Measurements from ENCODE around the gene ZAP70.

ZAP70 gene

DNA sequence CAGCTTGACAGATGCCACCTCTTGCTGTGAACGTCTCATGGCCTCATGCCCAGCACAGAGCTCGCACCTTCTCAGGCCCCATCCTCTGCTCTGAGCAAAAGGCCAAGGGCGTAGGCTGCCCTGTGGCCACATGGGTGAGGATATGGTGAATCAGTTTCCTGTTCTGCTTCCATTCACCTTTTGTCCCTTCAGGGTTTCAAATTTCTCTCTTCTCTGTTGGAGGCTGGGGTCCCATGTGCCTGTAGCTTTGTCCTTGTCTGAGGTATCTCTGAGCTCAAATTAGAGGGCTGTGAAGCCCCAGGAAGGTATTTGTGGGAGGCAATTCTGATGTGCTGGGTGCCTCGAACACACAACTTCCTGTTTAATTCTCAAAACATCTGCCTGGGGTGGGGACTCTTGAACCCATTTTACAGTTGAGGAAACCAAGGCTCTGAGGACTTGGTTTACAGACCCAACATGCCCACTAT lies 29.0 kb downstream of the ZAP70 start:
- no peak overlapping the region for H3K4me2 ChIP-seq (ENCODE audit: low read length)

DNA sequence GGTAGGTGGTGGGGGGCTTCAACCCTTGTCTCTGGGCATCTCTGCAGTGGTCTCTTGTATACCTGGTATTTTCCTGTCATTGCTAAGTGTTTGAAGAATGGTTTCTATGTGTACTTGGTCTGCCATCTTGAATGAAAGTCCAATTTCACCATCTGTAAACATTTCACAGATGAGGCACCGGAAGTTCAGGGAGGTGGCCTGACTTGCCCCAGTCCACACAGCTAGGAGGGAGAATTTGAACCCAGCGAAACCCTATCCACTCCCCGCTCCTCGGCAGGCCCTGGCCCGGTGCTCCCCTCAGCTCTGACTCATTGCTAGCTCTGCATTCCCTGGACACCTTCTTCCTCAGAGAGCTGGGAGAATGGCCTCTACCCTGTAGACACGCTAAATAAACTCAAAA lies 30.5 kb downstream of the ZAP70 start:
- Histone ChIP-seq H3F3A (ENCODE audit: control insufficient read depth, insufficient read depth) (no peaks in the 10 kb centered on the region; the same call in 1 of the 2 replicates), H3K36me3 (ENCODE audit: control insufficient read depth, low read length) (no peaks in the 10 kb centered on the region), H3K79me2 (ENCODE audit: control insufficient read depth, low read length) (no peaks in the 10 kb centered on the region), H3K27me3 (ENCODE audit: control insufficient read depth, low read length) (no peaks in the 10 kb centered on the region), H3K9me3 (ENCODE audit: control insufficient read depth, insufficient read depth, low read length) (no peaks in the 10 kb centered on the region), H4K20me1 (ENCODE audit: control insufficient read depth, insufficient read depth, low read depth, low read length) (no peaks in the 10 kb centered on the region), H3K4me3 (ENCODE audit: low read length) (no peak overlapping the region), H3K27ac (ENCODE audit: low read depth, low read length) (no peak overlapping the region), H3K4me2 (ENCODE audit: low read length) (no peak overlapping the region), H3K9me2 (replicated peaks; ENCODE audit: control insufficient read depth, low read length) (no peaks in the 10 kb centered on the region), H3K4me1 (ENCODE audit: control insufficient read depth, low read length) (peaks cover 27% of the 10 kb centered on the region)
- TF ChIP-seq, protein P1, sequence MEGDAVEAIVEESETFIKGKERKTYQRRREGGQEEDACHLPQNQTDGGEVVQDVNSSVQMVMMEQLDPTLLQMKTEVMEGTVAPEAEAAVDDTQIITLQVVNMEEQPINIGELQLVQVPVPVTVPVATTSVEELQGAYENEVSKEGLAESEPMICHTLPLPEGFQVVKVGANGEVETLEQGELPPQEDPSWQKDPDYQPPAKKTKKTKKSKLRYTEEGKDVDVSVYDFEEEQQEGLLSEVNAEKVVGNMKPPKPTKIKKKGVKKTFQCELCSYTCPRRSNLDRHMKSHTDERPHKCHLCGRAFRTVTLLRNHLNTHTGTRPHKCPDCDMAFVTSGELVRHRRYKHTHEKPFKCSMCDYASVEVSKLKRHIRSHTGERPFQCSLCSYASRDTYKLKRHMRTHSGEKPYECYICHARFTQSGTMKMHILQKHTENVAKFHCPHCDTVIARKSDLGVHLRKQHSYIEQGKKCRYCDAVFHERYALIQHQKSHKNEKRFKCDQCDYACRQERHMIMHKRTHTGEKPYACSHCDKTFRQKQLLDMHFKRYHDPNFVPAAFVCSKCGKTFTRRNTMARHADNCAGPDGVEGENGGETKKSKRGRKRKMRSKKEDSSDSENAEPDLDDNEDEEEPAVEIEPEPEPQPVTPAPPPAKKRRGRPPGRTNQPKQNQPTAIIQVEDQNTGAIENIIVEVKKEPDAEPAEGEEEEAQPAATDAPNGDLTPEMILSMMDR (IDR thresholded peaks at IDR 0.05; ENCODE audit: low read depth, low read length, poor library complexity, severe bottlenecking), result no peak
- TF ChIP-seq EZH2phosphoT487 (IDR thresholded peaks at IDR 0.05; ENCODE audit: borderline replicate concordance, low read length), result no peak

More for the DNA sequence above, 29.0 kb downstream of the ZAP70 start:
- Histone ChIP-seq H3K9me3 (ENCODE audit: control insufficient read depth, insufficient read depth, low read length) (no peaks in the 10 kb centered on the region), H3K4me3 (ENCODE audit: low read length) (no peak overlapping the region), H3K79me2 (ENCODE audit: control insufficient read depth, low read length) (no peaks in the 10 kb centered on the region), H3K9me2 (replicated peaks; ENCODE audit: control insufficient read depth, low read length) (no peaks in the 10 kb centered on the region), H3K4me1 (ENCODE audit: control insufficient read depth, low read length) (peaks cover 14% of the 10 kb centered on the region), H4K20me1 (ENCODE audit: control insufficient read depth, insufficient read depth, low read depth, low read length) (no peaks in the 10 kb centered on the region), H3F3A (ENCODE audit: control insufficient read depth, insufficient read depth) (no peaks in the 10 kb centered on the region), H3K27ac (ENCODE audit: low read depth, low read length) (no peak overlapping the region), H3K27me3 (ENCODE audit: control insufficient read depth, low read length) (no peaks in the 10 kb centered on the region), H3K36me3 (ENCODE audit: control insufficient read depth, low read length) (no peaks in the 10 kb centered on the region)
- TF ChIP-seq, protein P1 (IDR thresholded peaks at IDR 0.05; ENCODE audit: low read depth, low read length, poor library complexity, severe bottlenecking), result no peak
- TF ChIP-seq EZH2phosphoT487 (IDR thresholded peaks at IDR 0.05; ENCODE audit: borderline replicate concordance, low read length), result no peak

DNA sequence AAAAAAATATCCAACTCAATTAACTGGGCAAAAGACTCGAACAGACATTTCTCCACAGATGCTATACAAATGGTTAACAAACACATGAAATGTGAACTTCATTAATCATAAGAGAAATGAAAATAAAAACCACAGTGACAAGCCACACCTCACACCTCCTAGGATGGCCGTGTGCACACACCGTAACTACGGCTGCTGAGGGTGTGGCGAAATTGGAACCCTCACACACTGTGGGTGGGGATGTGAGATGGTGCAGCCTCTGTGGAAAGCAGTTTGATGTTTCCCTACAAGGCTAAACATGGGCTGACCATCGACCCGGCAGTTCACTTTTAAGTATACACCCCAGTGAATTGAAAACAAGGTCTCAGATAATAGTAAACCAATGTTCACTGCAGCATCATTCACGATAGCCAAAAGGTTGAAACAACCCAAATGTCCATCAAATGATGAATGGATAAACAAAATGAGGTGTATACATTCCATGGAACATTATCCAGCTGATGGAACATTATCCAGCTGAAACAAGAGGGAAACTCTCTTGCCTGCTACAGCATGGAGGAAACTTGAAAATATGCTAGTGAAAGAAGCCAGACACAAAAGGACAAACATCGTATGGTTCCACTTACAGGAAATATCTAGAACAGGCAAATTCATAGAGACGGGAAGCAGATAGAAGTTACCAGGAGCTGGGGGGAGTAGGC lies 32.2 kb downstream of the ZAP70 start:
- Histone ChIP-seq H3K9me2 (replicated peaks; ENCODE audit: control insufficient read depth, low read length) (no peaks in the 10 kb centered on the region), H4K20me1 (ENCODE audit: control insufficient read depth, insufficient read depth, low read depth, low read length) (no peaks in the 10 kb centered on the region), H3K27ac (ENCODE audit: low read depth, low read length) (no peak overlapping the region), H3K27me3 (ENCODE audit: control insufficient read depth, low read length) (no peaks in the 10 kb centered on the region), H3K9me3 (ENCODE audit: control insufficient read depth, insufficient read depth, low read length) (no peaks in the 10 kb centered on the region), H3K4me2 (ENCODE audit: low read length) (peak overlapping the region; percentile 27), H3F3A (ENCODE audit: control insufficient read depth, insufficient read depth) (peaks cover under 1% of the 10 kb centered on the region; the same call in 1 of the 2 replicates), H3K4me1 (ENCODE audit: control insufficient read depth, low read length) (peaks cover 32% of the 10 kb centered on the region), H3K36me3 (ENCODE audit: control insufficient read depth, low read length) (no peaks in the 10 kb centered on the region), H3K79me2 (ENCODE audit: control insufficient read depth, low read length) (no peaks in the 10 kb centered on the region), H3K4me3 (ENCODE audit: low read length) (0 out of 2 replicates have a peak overlapping the region, but pooled peaks have one; percentile 7)
- no peak for TF ChIP-seq EZH2phosphoT487 (IDR thresholded peaks at IDR 0.05; ENCODE audit: borderline replicate concordance, low read length)
- TF ChIP-seq, protein P1 (IDR thresholded peaks at IDR 0.05; ENCODE audit: low read depth, low read length, poor library complexity, severe bottlenecking), result no peak

All from DOHH2 (cell line).